Hepatocyte (in vitro differentiated cells): ENCODE results near the gene POSTN. TPM values are rescaled to one million over a fixed set of nuclear protein-coding genes. Genes with fewer than 3 reads are reported as not detected.
A peak's percentile ranks its signal among the peaks of the same experiment; 100 is the strongest.

Experiments
- DNase-seq: peaks from one replicate; pipeline ENCODE4 v3.0.0-alpha.2; 2016; ENCODE audit warnings: low spot score
- H2AFZ ChIP-seq: fragments of 200-600 bp; sonication (generic); 2 replicates; pipeline ENCODE4 v1.6.0; 2016; ENCODE audit warnings: antibody characterized with exemption, mild to moderate bottlenecking
- H3K27ac ChIP-seq: fragments of 200-600 bp; sonication (generic); 2 replicates; pipeline ENCODE4 v1.5.1; 2016; ENCODE audit warnings: mild to moderate bottlenecking
- H3K27me3 ChIP-seq: fragments of 200-600 bp; sonication (generic); 2 replicates; pipeline ENCODE4 v1.6.1; 2016
- H3K36me3 ChIP-seq: fragments of 200-600 bp; sonication (generic); replicated peaks from 2 replicates; pipeline ENCODE4 v1.5.1; 2016; ENCODE audit warnings: low read depth; ENCODE audit not compliant: insufficient read depth
- H3K4me1 ChIP-seq: fragments of 200-600 bp; sonication (generic); 2 replicates; pipeline ENCODE4 v1.5.1; 2016; ENCODE audit warnings: mild to moderate bottlenecking, moderate library complexity; ENCODE audit not compliant: insufficient read depth
- H3K4me2 ChIP-seq: fragments of 200-600 bp; sonication (generic); 2 replicates; pipeline ENCODE4 v1.6.0; 2016
- H3K4me3 ChIP-seq: fragments of 200-600 bp; sonication (generic); 2 replicates; pipeline ENCODE4 v1.5.1; 2016; ENCODE audit warnings: mild to moderate bottlenecking
- H3K79me2 ChIP-seq: fragments of 200-600 bp; sonication (generic); 2 replicates; pipeline ENCODE4 v1.6.0; 2017; ENCODE audit warnings: mild to moderate bottlenecking
- H3K9me2 ChIP-seq: fragments of 200-600 bp; sonication (generic); replicated peaks from 2 replicates; pipeline ENCODE4 v1.6.0; 2017; ENCODE audit warnings: mild to moderate bottlenecking; ENCODE audit not compliant: insufficient read depth
- H3K9me3 ChIP-seq: fragments of 200-600 bp; sonication (generic); 2 replicates; pipeline ENCODE4 v1.5.1; 2016; ENCODE audit warnings: low read depth, mild to moderate bottlenecking
- H4K20me1 ChIP-seq: fragments of 200-600 bp; sonication (generic); 2 replicates; pipeline ENCODE4 v1.6.0; 2016; ENCODE audit warnings: mild to moderate bottlenecking; ENCODE audit not compliant: insufficient read depth, poor library complexity, severe bottlenecking
- EZH2 ChIP-seq: fragments of 200-600 bp; sonication (generic); IDR thresholded peaks from 2 replicates; pipeline ENCODE4 v1.6.1; 2016; ENCODE audit warnings: antibody characterized with exemption, mild to moderate bottlenecking, borderline replicate concordance
- EZH2phosphoT487 ChIP-seq: fragments of 200-600 bp; sonication (generic); IDR thresholded peaks from one replicate; pipeline ENCODE4 v1.6.1; 2018; ENCODE audit warnings: antibody characterized with exemption, mild to moderate bottlenecking, low read depth, moderate library complexity; ENCODE audit not compliant: unreplicated experiment, severe bottlenecking
- WGBS: methylation state at CpG from one replicate; pipeline ENCODE4 v1.1.6; 2016; ENCODE audit warnings: low lambda C conversion rate; ENCODE audit errors: missing lambda C conversion rate; 5-methylcytosine and 5-hydroxymethylcytosine counted together
- polyA plus RNA-seq: library from polyadenylated mRNA; unstranded; fragments of >200 nt; fragmentation: Nextera tagmentation; extraction: Ambion mirVana; gene quantifications from 2 replicates; pipeline ENCODE4 v1.2.1, GENCODE V29; 2016
- total RNA-seq: library from RNA; depleted of rRNA; stranded (reverse); fragments of >200 nt; gene quantifications from 2 replicates; pipeline ENCODE4 v1.2.3, GENCODE V29; 2014
- TF ChIP-seq, protein P1 (sequence below): fragments of 200-600 bp; sonication (generic); IDR thresholded peaks from 2 replicates; pipeline ENCODE4 v1.5.1; 2016; ENCODE audit warnings: antibody characterized with exemption, mild to moderate bottlenecking; ENCODE audit not compliant: poor library complexity

Gene POSTN
- total and polyA plus RNA-seq, 2 experiments from 2014 or later: 179 to 233 TPM

DNA sequence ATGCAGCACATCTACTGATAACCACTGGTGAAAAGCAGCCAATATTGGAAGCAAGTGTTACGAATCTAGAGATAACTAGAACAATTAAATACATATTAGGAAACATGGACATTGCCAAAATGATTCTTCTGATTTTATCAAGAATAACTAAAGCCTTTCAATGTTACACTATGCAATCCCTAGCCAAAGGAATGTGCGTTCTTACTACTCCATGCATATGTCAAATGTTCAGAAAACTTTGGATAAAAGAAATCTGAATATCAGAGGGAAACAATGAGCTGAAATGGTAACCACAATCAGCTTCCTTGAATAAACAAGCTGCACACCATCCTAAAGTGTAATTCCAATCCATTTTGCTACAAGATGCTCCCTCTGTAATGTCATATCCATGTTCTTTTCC is 951 bp upstream of the POSTN start:
- H3K4me2 ChIP-seq: peak overlapping the region; percentile 56

DNA sequence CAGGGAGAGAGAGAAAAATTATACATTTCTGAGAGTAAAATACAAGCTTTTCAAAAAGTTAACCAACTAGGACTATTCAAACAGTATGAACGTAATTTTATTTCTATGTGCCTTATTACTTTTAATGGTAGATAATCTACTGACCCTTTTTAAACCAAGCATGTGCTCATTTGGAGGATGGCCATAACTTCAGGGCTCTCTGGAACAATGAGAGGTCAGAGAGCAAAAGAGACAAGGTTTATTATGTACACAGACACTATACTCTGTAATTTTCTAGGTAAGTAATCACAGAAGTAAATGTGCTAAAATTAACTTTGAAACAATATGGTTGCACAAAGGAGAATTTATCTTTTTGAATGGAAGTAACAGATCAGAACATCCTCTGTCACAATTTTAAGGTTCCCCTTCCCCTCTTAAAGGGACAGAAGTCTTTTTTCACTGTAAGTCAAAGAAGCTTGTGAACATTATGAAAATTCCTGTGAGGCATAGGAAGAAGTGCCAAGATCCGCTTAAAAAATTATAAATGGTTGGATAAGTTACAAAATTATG is 1.0 kb downstream of the POSTN start:
- Histone ChIP-seq H3K27ac (peak overlapping the region; percentile 8), H3K4me2 (peak overlapping the region; percentile 56)

More for the DNA sequence above, 951 bp upstream of the POSTN start:
- Histone ChIP-seq H3K4me3 (no peak overlapping the region), H3K9me2 (no peaks in the 10 kb centered on the region), H2AFZ (no peak overlapping the region), H3K36me3 (no peaks in the 10 kb centered on the region), H3K27ac (no peak overlapping the region), H3K9me3 (no peaks in the 10 kb centered on the region), H4K20me1 (no peaks in the 10 kb centered on the region), H3K4me1 (peaks cover 9% of the 10 kb centered on the region), H3K27me3 (no peaks in the 10 kb centered on the region), H3K79me2 (peaks cover 3% of the 10 kb centered on the region)
- 81% methylated on average over 2 of the region's 2 CpGs for WGBS
- TF ChIP-seq EZH2 (no peak), EZH2phosphoT487 (no peak)
- TF ChIP-seq, protein P1, sequence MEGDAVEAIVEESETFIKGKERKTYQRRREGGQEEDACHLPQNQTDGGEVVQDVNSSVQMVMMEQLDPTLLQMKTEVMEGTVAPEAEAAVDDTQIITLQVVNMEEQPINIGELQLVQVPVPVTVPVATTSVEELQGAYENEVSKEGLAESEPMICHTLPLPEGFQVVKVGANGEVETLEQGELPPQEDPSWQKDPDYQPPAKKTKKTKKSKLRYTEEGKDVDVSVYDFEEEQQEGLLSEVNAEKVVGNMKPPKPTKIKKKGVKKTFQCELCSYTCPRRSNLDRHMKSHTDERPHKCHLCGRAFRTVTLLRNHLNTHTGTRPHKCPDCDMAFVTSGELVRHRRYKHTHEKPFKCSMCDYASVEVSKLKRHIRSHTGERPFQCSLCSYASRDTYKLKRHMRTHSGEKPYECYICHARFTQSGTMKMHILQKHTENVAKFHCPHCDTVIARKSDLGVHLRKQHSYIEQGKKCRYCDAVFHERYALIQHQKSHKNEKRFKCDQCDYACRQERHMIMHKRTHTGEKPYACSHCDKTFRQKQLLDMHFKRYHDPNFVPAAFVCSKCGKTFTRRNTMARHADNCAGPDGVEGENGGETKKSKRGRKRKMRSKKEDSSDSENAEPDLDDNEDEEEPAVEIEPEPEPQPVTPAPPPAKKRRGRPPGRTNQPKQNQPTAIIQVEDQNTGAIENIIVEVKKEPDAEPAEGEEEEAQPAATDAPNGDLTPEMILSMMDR: no peak
- DNase-seq: no peak

DNA sequence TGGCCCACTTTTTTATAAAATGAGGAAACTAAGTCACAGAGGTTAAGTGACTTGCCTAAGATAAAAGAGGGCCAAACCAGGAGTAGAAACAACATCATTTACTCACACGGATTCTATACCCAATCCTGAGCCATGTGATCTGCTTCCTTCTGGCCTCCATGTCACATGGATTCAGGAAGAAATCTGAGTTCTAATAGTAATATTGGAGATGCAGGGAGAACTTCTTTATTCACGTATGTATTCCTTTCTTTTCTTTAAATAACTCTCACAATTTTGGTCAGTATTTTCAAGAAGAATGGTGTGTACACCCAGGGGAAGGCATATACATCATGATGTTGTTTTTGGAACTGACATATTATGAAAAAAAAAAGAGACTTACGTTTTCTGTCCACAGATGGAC is 1.8 kb downstream of the POSTN start:
- peaks cover 8% of the 10 kb centered on the region for H3K4me1 ChIP-seq
- no peaks in the 10 kb centered on the region for H4K20me1 ChIP-seq
- H3K4me2 ChIP-seq: peak overlapping the region; percentile 56
- TF ChIP-seq, protein P1: no peak
- TF ChIP-seq EZH2: no peak
- no peaks in the 10 kb centered on the region for H3K36me3 ChIP-seq
- H3K27ac ChIP-seq: no peak overlapping the region
- no peak overlapping the region for H3K4me3 ChIP-seq
- no peaks in the 10 kb centered on the region for H3K27me3 ChIP-seq
- WGBS: 51% methylated on average over 3 of the region's 3 CpGs
- H3K79me2 ChIP-seq: peaks cover 3% of the 10 kb centered on the region
- no peak overlapping the region for H2AFZ ChIP-seq
- no peaks in the 10 kb centered on the region for H3K9me2 ChIP-seq
- no peaks in the 10 kb centered on the region for H3K9me3 ChIP-seq
- no peak for DNase-seq

More for the DNA sequence above, 1.0 kb downstream of the POSTN start:
- H3K4me1 ChIP-seq: peaks cover 9% of the 10 kb centered on the region
- H3K79me2 ChIP-seq: peaks cover 3% of the 10 kb centered on the region
- H4K20me1 ChIP-seq: no peaks in the 10 kb centered on the region
- no peak overlapping the region for H2AFZ ChIP-seq
- peak overlapping the region; percentile 44 for H3K4me3 ChIP-seq
- TF ChIP-seq EZH2 (no peak), EZH2phosphoT487 (no peak)
- TF ChIP-seq, protein P1: no peak
- 47% methylated on average over 2 of the region's 2 CpGs for WGBS
- H3K9me3 ChIP-seq: no peaks in the 10 kb centered on the region
- H3K9me2 ChIP-seq: no peaks in the 10 kb centered on the region
- no peaks in the 10 kb centered on the region for H3K36me3 ChIP-seq
- no peak for DNase-seq
- no peaks in the 10 kb centered on the region for H3K27me3 ChIP-seq

DNA sequence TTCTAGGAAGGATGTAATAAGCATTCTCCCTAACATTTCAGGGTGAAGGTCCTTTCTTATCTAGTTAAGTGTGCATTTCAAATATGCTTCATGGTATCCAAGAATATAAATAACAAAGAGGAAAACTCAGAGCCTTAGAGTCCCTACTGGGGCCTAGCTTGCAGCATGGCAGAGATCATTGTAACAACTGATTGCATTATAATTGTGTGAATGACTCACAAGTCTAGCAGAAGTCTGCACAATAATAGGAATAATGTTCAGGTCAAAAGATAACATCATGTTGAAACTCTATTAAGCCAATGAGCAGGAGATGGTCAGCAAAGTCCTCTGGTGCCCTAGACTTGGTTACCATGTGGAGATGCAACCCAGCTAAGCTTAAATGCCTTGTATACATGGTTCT is 3.4 kb downstream of the POSTN start:
- peaks cover 3% of the 10 kb centered on the region for H3K79me2 ChIP-seq

More for the DNA sequence above, 3.4 kb downstream of the POSTN start:
- H3K36me3 ChIP-seq: no peaks in the 10 kb centered on the region
- DNase-seq: no peak
- H3K9me3 ChIP-seq: no peaks in the 10 kb centered on the region
- H3K27ac ChIP-seq: no peak overlapping the region
- no peak overlapping the region for H2AFZ ChIP-seq
- no peaks in the 10 kb centered on the region for H3K9me2 ChIP-seq
- TF ChIP-seq, protein P1: no peak
- no peak for TF ChIP-seq EZH2
- no peak for TF ChIP-seq EZH2phosphoT487
- no peaks in the 10 kb centered on the region for H3K27me3 ChIP-seq
- H3K4me3 ChIP-seq: no peak overlapping the region
- peaks cover 4% of the 10 kb centered on the region for H3K4me1 ChIP-seq
- H4K20me1 ChIP-seq: no peaks in the 10 kb centered on the region
- peak overlapping the region; percentile 56 for H3K4me2 ChIP-seq
